Measurements from ENCODE around the gene PIEZO2.

The PIEZO2 gene

DNA sequence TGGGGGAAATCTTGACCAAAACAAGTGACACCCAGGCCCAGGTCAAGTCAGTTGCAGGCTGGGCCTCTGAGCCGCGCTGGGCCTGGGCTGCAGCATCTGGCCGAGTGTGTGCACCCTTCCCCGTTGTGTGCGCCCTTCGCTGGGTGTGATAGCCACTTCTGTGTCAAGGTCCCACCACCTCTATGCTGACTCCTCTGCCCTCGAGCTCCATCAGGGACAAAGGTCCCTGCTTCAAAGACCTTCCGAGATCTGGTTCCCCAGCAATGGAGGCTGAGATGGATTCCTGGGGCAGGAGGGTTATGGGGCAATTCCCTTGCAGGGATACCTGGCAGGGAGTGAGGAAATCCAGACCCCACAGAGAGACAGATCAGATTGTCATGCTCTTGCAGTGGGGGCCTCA is 93.6 kb downstream of the PIEZO2 start:
- DNase-seq, result no peak

DNA sequence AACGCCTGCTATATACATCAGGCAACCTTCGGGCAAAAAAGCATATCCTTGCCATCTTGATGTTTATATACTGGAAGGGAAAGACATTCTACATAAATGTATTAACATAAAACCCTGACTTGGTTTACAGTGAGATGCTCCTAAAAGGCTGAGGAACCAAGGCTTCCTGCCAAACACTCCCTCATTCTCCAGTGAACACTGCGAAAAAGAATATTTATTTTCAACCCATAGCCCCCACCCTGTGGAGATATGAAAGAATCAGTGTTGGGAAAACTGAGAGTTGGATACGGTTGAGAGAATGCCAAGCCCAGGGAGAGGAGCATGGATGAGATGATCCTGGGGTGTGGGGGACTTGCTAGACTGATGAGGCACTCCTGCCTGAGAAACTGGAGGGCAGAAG is 94.9 kb downstream of the PIEZO2 start:
- DNase-seq, result no peak

DNA sequence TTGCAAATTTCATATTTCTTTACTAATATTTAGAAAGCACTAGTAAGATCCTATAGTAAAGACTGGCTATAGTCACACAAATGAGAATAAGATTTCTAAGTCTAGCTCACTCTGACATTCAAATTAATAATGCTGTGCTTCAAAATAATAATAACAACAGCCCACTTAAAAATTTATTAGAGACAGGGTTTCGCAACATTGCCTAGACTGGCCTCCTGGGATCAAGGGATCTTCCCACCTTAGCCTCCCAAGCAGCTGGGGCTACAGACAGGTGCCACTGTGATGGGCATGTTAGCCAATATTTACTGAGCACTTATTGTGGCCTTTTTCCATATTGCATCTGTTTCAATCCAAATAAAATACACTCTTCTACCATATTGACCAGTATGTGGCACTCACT is 96.1 kb downstream of the PIEZO2 start:
- no peak for DNase-seq

GRCh38 chr18:11052800-11053199 is 96.6 kb downstream of the PIEZO2 start:
- DNase-seq, result no peak

GRCh38 chr18:11051462-11051861 is 97.9 kb downstream of the PIEZO2 start:
- no peak for DNase-seq

DNA sequence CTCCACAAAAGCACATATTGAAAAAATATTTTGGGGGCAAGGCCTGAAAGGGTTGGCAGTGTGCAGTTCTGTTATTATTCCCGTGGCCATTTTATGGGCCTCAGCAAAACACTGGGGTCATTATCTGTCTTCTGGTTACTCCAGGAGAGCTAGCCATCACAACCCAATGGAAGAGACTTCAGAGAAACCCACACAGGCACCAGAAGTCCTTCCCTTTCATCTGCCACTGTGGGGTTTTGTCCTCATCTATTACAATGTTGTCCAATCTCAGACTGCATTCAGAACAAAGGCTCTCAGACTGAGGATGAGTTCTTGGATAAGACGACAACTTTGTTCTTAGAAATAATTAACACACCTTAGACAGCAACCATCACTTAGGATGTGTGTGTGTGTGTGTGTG is 98.4 kb downstream of the PIEZO2 start:
- no peak for DNase-seq

GRCh38 chr18:11047817-11048216 is 101.6 kb downstream of the PIEZO2 start:
- no peak for DNase-seq

GRCh38 chr18:11047156-11047555 is 102.2 kb downstream of the PIEZO2 start:
- DNase-seq, result no peak

DNA sequence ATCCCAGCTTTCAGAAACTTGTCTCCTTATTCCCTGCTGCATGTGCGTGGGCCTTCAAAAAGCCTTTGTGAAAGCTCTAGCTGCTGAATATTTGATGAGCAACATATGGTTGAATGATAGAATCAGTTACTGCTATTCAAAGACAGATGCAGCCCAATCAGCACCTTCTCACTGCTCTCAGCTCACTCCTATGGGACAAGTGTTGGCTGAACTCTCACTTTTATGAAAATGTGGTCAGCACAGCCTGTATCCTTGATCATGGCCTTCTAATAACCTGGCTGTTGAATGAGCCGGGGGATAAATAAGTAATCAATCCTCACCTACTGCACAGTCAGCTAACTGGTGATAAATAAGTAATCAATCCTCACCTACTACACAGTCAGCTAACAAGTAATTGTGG is 103.2 kb downstream of the PIEZO2 start:
- no peak for DNase-seq

- DNase-seq, result no peak
Measured at GRCh38 chr18:11043694-11044093, 105.7 kb downstream of the PIEZO2 start.

DNA sequence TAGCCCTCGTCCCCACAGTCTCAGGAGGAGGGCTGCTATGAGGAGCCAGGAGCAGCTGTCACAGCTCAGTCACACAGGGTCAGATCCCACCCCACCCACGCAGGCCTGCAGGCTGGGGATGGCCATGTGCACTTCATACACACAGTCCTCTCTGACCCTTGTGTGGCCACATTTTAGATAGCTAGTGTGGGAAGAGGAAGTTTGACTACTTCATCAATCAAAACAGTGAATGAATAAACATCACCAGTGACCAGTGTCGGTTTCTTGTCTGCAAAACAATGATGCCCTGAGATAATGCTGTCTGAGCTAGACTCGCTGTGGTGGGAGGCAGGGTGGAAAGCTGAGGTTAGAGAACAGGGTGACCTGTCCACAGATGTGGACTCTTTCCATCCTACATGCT is 107.1 kb downstream of the PIEZO2 start:
- DNase-seq, result no peak

GRCh38 chr18:11040823-11041656 is 108.3 kb downstream of the PIEZO2 start:
- DNase-seq, result peak; percentile 31

DNA sequence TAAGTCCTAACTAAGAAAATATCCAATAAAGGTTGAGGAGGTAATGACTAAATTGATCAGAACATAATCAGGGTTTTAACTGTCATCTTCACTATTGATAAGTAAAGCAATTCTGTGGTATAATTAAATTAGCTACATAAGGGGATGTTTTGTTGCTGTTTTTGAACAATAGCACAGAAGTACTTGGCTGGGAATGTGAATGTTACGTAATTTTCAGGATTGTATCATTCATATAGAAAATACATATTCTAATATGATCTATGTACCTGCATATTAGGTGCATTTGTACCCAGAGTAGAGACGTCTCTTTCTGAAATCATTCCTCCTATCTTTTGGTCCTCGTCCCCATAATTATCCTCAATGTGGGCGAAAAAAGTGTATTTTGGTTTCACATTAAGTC is 109.0 kb downstream of the PIEZO2 start:
- DNase-seq, result no peak

GRCh38 chr18:11037533-11038240 is 111.7 kb downstream of the PIEZO2 start:
- no peak for DNase-seq

DNA sequence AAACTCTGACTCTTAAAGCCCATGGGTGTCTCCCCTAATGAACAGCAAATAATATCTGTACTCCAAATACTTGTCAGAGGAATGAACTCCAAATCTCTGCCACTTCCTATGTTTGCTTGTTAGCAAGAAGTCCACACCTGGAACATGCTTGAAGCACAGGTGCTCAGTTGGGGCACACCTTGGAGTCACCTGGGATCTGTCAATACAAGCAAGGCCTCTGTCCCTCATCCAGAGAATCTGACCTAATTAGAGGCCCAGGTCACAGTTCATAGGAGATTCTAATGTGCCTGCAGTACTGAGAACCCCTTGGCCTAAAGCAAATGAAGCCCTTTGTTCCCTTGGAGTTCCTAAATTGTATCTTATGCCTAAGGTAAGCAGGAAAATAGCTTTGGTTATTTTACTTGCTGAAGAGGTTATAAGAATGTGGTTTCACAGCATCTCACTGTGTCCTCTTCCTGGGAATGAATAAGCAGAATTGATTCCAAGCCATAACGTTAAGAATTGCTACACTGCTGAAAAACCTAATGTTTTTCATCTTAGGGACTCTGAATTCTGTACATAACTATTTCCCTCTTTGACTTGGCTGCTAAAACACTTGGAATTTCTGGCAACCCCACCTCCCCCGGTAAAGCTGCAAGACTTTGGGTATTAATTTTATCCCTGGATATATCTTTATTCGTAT is 113.4 kb downstream of the PIEZO2 start:
- DNase-seq, result no peak

DNA sequence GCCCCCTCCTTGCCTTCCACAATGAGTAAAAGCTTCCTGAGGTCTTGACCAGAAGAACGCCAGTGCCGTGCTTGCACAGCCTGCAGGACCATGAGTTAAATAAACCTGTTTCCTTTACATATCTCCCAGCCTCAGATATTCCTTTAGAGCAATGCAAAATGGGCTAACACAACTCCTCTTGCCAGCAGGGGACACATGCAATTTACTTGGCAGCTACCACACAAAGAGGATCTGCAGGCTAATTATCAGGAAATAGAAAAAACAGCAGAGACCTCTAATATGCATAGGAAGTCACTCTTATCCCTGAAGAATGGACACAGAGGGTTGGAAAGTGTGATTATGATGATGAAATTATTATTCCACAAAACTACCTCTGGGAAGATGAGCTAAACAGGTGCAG is 114.0 kb downstream of the PIEZO2 start:
- no peak for DNase-seq

DNA sequence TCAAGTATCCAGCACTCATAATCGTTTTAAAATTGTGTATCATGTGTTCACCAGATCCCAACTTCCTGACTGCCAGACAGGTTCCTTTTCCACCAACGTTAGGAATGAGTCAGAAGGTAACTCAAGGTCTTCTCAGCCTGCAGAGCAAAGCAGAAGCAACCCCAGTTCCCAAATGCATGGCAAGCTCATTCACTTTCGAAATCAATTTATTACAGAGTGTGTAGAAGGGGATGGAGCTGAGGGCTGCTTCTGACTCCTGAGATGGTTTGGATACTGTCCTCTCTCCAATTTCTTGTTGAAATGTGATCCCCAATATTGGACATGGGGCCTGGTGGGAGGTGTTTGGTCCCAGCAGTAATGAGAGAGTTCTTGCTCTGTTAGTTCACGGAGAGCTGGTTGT is 114.5 kb downstream of the PIEZO2 start:
- DNase-seq, result no peak

GRCh38 chr18:11033503-11033902 is 115.9 kb downstream of the PIEZO2 start:
- DNase-seq, result no peak

- no peak for DNase-seq
Measured at GRCh38 chr18:11031966-11032365, 117.4 kb downstream of the PIEZO2 start.

- DNase-seq, result no peak
Measured at GRCh38 chr18:11029021-11029420, 120.3 kb downstream of the PIEZO2 start.

DNA sequence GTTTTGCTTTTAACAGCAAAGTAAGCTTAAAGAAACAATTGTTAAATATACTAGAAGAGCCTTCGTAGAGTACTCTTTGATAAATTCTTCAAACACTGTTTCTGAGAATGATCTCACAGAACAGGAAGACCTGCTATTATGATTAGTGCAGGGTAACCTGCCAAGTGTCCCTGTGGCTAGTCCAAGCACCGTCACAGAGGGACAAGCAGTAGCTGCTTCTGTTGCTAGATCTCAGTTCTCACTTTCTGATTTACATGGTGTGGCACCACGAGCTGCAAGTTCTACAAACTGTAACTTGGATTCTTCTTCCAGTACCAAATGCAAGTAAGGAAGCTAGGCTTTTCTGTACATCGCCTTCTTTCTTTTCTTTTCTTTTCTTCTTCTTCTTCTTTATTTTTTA is 121.5 kb downstream of the PIEZO2 start:
- no peak for DNase-seq

DNA sequence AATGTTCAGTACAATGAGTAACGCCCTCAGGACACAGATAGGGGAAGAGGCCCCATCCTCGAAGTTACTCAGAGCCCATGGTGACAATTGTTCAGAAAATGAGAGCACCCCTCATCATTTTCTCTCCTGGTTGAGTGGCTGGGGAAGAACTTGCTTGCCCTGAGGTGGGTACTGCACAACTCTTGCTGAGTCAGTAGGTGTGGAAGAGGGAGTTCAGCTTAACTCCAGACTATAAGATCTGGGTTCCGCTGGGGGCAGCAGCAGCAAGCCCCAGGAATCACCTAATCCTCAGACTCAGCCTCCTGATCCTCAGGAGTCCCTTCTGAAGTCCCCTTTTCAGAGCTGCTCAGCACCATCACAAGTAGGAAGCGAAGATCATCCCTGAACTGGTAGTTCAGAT is 123.7 kb downstream of the PIEZO2 start:
- DNase-seq, result no peak

GRCh38 chr18:11024928-11025669 is 124.3 kb downstream of the PIEZO2 start:
- DNase-seq, result no peak

Measured in stimulated activated CD8-positive, alpha-beta memory T cell treated with anti-CD3 and anti-CD28 coated beads, Interleukin-4, amount 100 ng/mL, for 48 hours (primary cell).